Activated T-helper 1 cell treated with Interleukin-2 at 50 U/mL for 16 hours (primary cell): ENCODE data around the gene NFIA.

Source experiments
- DNase-seq: peaks from one replicate; pipeline ENCODE4 v3.0.0-alpha.2; 2020; ENCODE audit warnings: low read depth

Gene NFIA

GRCh38 chr1:61082311-61083012 lies at the start of gene NFIA:
NFIA (plus strand) TSS chr1:61082561.
- DNase-seq = peak; percentile 3

- no peak for DNase-seq
Observed at GRCh38 chr1:61035880-61036279, 46.5 kb upstream of the NFIA start.

- no peak for DNase-seq
Observed at GRCh38 chr1:61042466-61043009, 39.8 kb upstream of the NFIA start.

GRCh38 chr1:61043010-61043820 lies 39.1 kb upstream of the NFIA start:
- peak; percentile 65 for DNase-seq

- DNase-seq = no peak
Observed at GRCh38 chr1:61046434-61046833, 35.9 kb upstream of the NFIA start.

GRCh38 chr1:61047061-61047460 lies 35.3 kb upstream of the NFIA start:
- DNase-seq = no peak

GRCh38 chr1:61049850-61050540 lies 32.4 kb upstream of the NFIA start:
- peak; percentile 77 for DNase-seq

GRCh38 chr1:61050541-61051442 lies 31.6 kb upstream of the NFIA start:
- DNase-seq = no peak

- no peak for DNase-seq
Observed at GRCh38 chr1:61051443-61051718, 31.0 kb upstream of the NFIA start.

GRCh38 chr1:61051719-61052394 lies 30.5 kb upstream of the NFIA start:
- DNase-seq = no peak

GRCh38 chr1:61052395-61053225 lies 29.8 kb upstream of the NFIA start:
- no peak for DNase-seq

GRCh38 chr1:61053226-61053711 lies 29.1 kb upstream of the NFIA start:
- DNase-seq = no peak

GRCh38 chr1:61053712-61054600 lies 28.4 kb upstream of the NFIA start:
- no peak for DNase-seq

GRCh38 chr1:61054601-61054993 lies 27.8 kb upstream of the NFIA start:
- DNase-seq = no peak

GRCh38 chr1:61055110-61055614 lies 27.2 kb upstream of the NFIA start:
- DNase-seq = no peak

- no peak for DNase-seq
Observed at GRCh38 chr1:61056196-61056572, 26.2 kb upstream of the NFIA start.

GRCh38 chr1:61056573-61057439 lies 25.6 kb upstream of the NFIA start:
- no peak for DNase-seq
